Body of pancreas (tissue), 4 donors: Measurements from ENCODE around the gene SREBF2.

Experiments used
- POLR2A ChIP-seq, 3 donors: fragments of 450-650 bp; IDR thresholded peaks; one replicate each; pipeline ENCODE4 v1.6.1; 2016; ENCODE audit warnings: antibody characterized with exemption in 3 of 3, mild to moderate bottlenecking in 2 of 3
- TF ChIP-seq, protein P1 (sequence below), 7 experiments: fragments of 450-650 bp in 4 of 7; fragments of 200-600 bp in 3 of 7; sonication (generic) in 3 of 7; IDR thresholded peaks; one replicate each; pipeline ENCODE4 v1.5.1; 2016 to 2019; ENCODE audit warnings: antibody characterized with exemption in 7 of 7

DNA sequence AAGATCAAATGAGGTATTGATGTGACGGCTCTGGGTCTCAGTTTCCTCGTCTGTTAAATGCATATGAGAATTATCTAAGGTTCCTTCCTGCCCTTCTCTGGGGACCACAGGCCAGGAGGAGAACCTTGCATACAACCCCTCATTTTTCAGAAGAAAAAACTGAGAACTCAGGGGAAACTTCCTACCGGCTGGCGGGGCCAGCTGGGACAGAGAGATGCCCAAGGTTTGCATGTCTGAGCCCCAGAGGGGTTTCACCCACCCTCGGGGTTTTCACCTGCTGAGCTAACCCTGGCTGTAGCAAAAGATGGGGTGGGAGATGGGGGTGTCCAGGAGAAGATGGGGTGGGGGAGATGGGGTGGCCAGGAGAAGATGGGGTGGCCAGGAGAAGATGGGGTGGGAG lies 89.4 kb downstream of the SREBF2 start:
- TF ChIP-seq, protein P1, sequence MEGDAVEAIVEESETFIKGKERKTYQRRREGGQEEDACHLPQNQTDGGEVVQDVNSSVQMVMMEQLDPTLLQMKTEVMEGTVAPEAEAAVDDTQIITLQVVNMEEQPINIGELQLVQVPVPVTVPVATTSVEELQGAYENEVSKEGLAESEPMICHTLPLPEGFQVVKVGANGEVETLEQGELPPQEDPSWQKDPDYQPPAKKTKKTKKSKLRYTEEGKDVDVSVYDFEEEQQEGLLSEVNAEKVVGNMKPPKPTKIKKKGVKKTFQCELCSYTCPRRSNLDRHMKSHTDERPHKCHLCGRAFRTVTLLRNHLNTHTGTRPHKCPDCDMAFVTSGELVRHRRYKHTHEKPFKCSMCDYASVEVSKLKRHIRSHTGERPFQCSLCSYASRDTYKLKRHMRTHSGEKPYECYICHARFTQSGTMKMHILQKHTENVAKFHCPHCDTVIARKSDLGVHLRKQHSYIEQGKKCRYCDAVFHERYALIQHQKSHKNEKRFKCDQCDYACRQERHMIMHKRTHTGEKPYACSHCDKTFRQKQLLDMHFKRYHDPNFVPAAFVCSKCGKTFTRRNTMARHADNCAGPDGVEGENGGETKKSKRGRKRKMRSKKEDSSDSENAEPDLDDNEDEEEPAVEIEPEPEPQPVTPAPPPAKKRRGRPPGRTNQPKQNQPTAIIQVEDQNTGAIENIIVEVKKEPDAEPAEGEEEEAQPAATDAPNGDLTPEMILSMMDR (IDR thresholded peaks at IDR 0.05) = no peak
- no peak for TF ChIP-seq POLR2A (IDR thresholded peaks at IDR 0.05)
